Subcutaneous abdominal adipose tissue (tissue), 5 donors: ENCODE data around the gene PEX14.

Experiments used
- H3K27ac ChIP-seq: one replicate; pipeline ENCODE4 v1.7.0; 2013; ENCODE audit warnings: low read depth, mild to moderate bottlenecking, inconsistent platforms, low read length, moderate library complexity
- H3K27me3 ChIP-seq, 5 donors: one replicate each; pipeline ENCODE4 v1.7.0; 2013; ENCODE audit warnings: low read length in 5 of 5, inconsistent platforms in 1 of 5; ENCODE audit not compliant: control insufficient read depth in 5 of 5, insufficient read depth in 4 of 5
- H3K36me3 ChIP-seq, 5 donors: one replicate each; pipeline ENCODE4 v1.7.0; 2013; ENCODE audit warnings: low read length in 5 of 5; ENCODE audit not compliant: control insufficient read depth in 5 of 5, insufficient read depth in 5 of 5
- H3K4me1 ChIP-seq, 5 donors: one replicate each; pipeline ENCODE4 v1.7.0; 2013; ENCODE audit warnings: low read length in 5 of 5, mild to moderate bottlenecking in 3 of 5, moderate library complexity in 1 of 5; ENCODE audit not compliant: control insufficient read depth in 5 of 5, insufficient read depth in 5 of 5
- H3K4me3 ChIP-seq, 5 donors: one replicate each; pipeline ENCODE4 v1.7.0; 2013; ENCODE audit warnings: low read length in 5 of 5, low read depth in 1 of 5
- H3K9ac ChIP-seq, 5 donors: one replicate each; pipeline ENCODE4 v1.7.0; 2013; ENCODE audit warnings: low read length in 5 of 5, mild to moderate bottlenecking in 4 of 5, moderate library complexity in 3 of 5
- H3K9me3 ChIP-seq, 5 donors: one replicate each; pipeline ENCODE4 v1.7.0; 2013; ENCODE audit warnings: low read length in 5 of 5; ENCODE audit not compliant: control insufficient read depth in 5 of 5
- donor health status: healthy.
- donor health status: healthy.
- donor health status: healthy.
- donor health status: healthy.
- donor health status: healthy.

Gene PEX14

DNA sequence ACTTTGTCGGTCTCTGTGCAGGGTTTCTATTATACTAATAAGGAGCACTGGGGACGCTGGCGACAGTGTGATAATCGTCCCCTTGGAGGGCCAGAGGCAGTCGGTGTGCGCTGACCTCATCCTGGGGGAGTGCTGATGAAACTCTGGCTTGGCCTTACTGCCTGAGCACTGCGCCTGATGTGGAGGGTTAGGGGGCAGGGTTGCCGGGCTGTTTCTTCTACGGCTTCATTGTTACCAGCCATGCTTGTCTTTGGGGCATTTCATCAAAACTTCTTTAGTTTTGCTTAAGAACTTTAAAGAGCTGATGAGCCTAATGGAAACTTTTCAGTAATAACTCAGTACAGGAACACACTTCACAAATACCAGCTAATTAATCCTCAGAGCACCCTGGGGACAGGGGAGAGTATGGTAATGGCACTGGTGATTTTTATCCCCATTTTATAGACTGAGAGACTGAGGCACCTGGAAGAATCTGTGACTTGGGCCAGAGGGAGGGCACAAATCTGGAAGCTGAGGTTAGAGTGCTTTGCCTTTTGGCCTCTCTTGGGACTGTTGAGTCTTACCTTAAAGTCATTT, 81.8 kb downstream of the PEX14 start:
- H3K27me3 ChIP-seq: no peaks in the 10 kb centered on the region
- no peaks in the 10 kb centered on the region for H3K9me3 ChIP-seq
- H3K4me3 ChIP-seq: no peak overlapping the region
- peaks cover 0 to 14% (median 10%) of the 10 kb centered on the region in 5 donors for H3K4me1 ChIP-seq
- no peaks in the 10 kb centered on the region for H3K36me3 ChIP-seq
- no peak overlapping the region for H3K27ac ChIP-seq
- H3K9ac ChIP-seq: no peak overlapping the region

DNA sequence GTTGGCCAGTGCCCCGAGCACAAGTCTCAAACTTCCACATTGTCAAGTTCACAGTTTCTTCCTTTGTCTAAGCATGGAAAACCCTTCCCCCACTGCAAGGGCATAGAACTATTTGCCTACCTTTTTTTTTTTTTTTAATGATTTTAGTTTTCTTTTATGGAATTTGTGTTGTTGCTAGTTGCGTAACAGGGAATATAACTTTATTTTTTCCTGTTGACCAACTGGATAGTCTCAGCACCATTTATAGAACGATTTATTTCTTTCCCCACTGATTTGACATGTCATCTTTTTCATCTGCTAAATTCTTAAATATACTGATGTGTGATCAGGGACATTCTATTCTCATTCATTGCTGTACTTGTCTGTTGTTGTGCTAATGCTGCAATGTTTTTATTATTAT, 83.0 kb downstream of the PEX14 start:
- H3K9ac ChIP-seq: no peak overlapping the region
- no peak overlapping the region for H3K4me3 ChIP-seq
- peaks cover 0 to 14% (median 10%) of the 10 kb centered on the region in 5 donors for H3K4me1 ChIP-seq
- H3K27me3 ChIP-seq: no peaks in the 10 kb centered on the region
- H3K27ac ChIP-seq: no peak overlapping the region
- H3K9me3 ChIP-seq: no peaks in the 10 kb centered on the region
- no peaks in the 10 kb centered on the region for H3K36me3 ChIP-seq

DNA sequence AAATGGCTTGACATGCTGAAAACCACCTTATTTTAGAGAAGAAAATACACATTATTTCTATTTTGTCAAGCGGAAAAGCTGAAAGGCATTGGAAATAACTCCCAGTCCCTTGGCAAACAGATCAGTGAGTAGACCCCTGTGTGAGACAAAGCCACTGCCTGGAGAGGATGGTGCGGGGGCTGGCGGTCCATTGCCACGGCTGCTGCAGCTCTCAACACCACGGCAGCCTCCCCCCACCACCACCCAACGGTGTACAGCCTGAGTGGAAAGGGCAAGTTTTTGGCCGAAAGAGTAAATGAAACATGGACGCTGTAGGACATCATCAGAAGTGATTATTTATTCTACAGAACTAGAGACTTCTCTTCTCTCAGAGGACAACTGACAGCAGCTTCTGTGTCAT, 84.6 kb downstream of the PEX14 start:
- H3K9ac ChIP-seq: no peak overlapping the region
- H3K36me3 ChIP-seq: no peaks in the 10 kb centered on the region
- no peaks in the 10 kb centered on the region for H3K27me3 ChIP-seq
- H3K4me1 ChIP-seq: peaks cover 0 to 14% (median 10%) of the 10 kb centered on the region in 5 donors
- peaks cover 0 to 6% (median 4%) of the 10 kb centered on the region in 5 donors for H3K9me3 ChIP-seq
- no peak overlapping the region for H3K4me3 ChIP-seq
- no peak overlapping the region for H3K27ac ChIP-seq

DNA sequence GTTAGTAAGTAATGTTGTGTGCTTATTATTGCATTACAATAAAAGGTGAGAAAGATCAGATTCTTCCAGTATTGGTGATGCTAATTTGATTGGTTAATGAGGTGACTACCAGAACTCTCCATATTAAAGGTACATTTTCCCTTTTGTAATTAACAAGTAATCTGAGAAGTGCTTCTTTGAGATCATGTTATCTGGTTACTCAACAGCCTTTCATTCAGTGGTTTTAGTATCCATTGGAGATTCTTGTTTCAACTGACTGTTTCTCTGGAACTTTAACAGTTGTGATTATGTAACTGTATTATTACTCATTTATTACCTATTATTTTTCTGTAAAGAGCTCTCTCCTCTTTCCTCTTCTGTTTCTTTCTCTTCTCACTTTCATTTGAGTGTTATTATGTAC, 86.7 kb downstream of the PEX14 start:
- peaks cover 0 to 8% (median 4%) of the 10 kb centered on the region in 5 donors for H3K9me3 ChIP-seq
- no peak overlapping the region for H3K9ac ChIP-seq
- no peak overlapping the region for H3K4me3 ChIP-seq
- H3K27me3 ChIP-seq: no peaks in the 10 kb centered on the region
- H3K4me1 ChIP-seq: peaks cover 0 to 4% (median 1%) of the 10 kb centered on the region in 5 donors
- H3K27ac ChIP-seq: no peak overlapping the region
- no peaks in the 10 kb centered on the region for H3K36me3 ChIP-seq

DNA sequence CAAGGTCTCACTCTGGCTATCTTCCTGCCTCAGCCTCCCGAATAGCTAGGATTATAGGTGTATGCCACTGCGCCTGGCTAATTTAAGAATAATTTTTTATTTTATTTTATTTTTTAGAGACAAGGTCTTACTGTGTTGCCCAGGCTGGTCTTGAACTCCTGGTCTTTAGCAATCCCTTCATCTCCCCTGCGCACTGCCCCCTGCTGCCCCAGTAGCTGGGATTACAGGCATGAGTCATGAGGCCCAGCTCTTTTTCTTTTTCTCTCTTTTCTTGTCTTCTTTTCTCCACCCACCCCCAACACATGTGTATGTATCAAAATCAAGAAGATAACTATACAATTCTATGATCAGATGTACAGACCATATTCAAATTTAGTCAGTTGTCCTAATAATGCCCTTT, 87.2 kb downstream of the PEX14 start:
- no peak overlapping the region for H3K4me3 ChIP-seq
- H3K9ac ChIP-seq: no peak overlapping the region
- H3K27me3 ChIP-seq: no peaks in the 10 kb centered on the region
- H3K9me3 ChIP-seq: peaks cover 0 to 8% (median 4%) of the 10 kb centered on the region in 5 donors
- no peaks in the 10 kb centered on the region for H3K36me3 ChIP-seq
- no peaks in the 10 kb centered on the region for H3K4me1 ChIP-seq
- H3K27ac ChIP-seq: no peak overlapping the region

DNA sequence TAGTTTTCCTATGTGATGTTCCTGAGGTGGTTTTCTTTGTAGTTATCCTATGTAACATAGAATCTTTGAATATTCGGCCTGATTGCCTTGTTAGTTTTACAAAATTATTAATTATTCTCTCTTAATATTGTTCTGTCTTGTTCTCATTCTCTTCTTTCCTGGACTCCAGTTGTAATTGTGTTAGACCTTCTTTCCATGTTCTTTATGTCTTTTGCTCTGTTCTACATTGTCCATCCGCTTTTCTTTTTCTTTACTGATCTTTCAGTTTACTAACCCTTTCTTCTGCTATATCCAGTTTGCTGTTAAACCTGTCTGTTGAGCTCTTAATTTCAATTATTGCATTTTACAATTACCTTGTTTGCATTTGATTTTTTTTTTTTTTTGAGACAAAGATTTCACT, 89.3 kb downstream of the PEX14 start:
- H3K4me3 ChIP-seq: no peak overlapping the region
- no peaks in the 10 kb centered on the region for H3K27me3 ChIP-seq
- H3K9me3 ChIP-seq: peaks cover 0 to 8% (median 4%) of the 10 kb centered on the region in 5 donors
- H3K27ac ChIP-seq: no peak overlapping the region
- H3K36me3 ChIP-seq: no peaks in the 10 kb centered on the region
- no peak overlapping the region for H3K9ac ChIP-seq
- H3K4me1 ChIP-seq: no peaks in the 10 kb centered on the region

DNA sequence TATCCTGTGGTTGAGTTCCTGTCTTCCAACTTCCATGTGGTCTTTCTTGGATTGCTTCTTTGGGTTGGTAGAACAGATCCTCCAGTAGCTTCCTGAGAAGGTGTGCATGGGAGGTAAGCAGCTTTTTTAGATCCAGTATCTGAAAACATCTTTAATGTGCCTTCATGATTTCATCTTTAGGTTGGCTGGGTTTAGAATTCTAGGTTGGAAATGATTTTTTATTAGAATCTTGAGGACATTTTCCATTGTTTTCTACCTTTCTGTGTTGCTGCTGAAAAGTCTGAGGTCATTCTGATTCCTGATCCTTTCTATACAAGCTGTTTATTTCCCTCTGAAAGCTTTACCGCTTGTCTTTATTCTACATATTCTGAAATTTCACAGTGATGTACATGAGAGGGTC, 94.8 kb downstream of the PEX14 start:
- H3K27ac ChIP-seq: no peak overlapping the region
- no peaks in the 10 kb centered on the region for H3K27me3 ChIP-seq
- no peaks in the 10 kb centered on the region for H3K4me1 ChIP-seq
- H3K9me3 ChIP-seq: peaks cover 0 to under 1% (median 0%) of the 10 kb centered on the region in 5 donors
- H3K36me3 ChIP-seq: no peaks in the 10 kb centered on the region
- H3K4me3 ChIP-seq: no peak overlapping the region
- H3K9ac ChIP-seq: no peak overlapping the region

DNA sequence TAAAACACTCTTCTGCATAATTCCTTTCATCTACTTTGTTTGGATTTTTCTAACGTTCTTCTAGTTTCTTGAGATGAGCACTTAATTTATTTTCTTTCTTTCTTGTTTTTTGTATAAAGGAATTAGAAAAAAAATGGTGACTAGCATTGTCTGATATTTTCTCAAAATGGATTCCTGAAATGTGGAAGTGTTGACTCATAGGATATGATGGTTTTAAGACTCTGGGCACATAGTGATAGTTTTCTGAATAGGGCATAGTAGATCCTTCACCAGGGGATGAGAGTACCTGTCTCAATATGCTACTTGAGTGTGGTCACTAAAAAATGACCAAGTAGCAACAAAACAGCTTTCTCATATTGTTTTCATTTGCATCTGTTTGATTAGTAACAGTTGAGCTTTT, 100.9 kb downstream of the PEX14 start:
- no peaks in the 10 kb centered on the region for H3K9me3 ChIP-seq
- no peaks in the 10 kb centered on the region for H3K27me3 ChIP-seq
- H3K4me1 ChIP-seq: no peaks in the 10 kb centered on the region
- H3K27ac ChIP-seq: no peak overlapping the region
- H3K9ac ChIP-seq: no peak overlapping the region
- peaks cover 0 to 5% (median 0%) of the 10 kb centered on the region in 5 donors for H3K36me3 ChIP-seq
- no peak overlapping the region for H3K4me3 ChIP-seq

DNA sequence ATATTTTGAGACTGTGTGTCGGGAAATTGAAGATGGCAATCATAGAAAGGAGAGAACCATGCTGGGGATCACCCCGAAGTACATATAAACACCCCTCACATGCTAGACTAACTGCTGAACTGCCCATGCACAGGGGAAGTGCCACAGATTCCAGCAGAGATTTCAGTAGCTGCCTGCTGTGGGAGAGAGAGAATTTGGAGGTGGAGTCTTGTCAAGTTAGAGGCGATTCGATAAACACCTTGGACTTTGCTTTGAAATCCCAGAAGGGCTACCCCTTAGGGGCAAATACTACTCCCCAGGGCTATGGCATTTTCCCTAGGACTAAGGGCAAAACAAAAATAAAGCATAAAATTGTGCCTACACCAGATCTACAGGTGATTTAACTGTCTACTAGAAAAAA, 103.3 kb downstream of the PEX14 start:
- Histone ChIP-seq H3K27ac (no peak overlapping the region), H3K36me3 (peaks cover 0 to 8% (median 0%) of the 10 kb centered on the region in 5 donors), H3K4me3 (no peak overlapping the region), H3K9ac (no peak overlapping the region), H3K4me1 (no peaks in the 10 kb centered on the region), H3K9me3 (no peaks in the 10 kb centered on the region), H3K27me3 (no peaks in the 10 kb centered on the region)

DNA sequence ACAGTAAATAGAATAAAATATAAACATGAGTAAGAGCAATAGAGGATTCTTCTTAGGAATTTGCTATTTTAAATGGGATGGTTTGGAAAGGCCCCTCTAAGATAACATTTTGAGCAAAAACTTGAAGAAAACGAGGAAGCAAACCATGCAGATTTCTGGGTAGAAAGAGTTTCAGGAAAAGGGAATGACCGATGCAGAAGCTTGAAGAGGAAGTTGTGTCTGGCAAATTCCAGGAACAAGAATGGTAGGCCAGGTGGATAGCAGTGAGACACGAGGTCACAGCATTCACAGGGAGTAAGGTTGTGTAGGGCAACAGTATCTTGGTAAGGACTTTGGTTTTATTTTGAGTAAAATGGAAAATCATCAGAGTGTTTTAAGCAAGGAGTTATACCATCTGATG, 108.9 kb downstream of the PEX14 start:
- Histone ChIP-seq H3K36me3 (peaks cover 0 to 7% (median 0%) of the 10 kb centered on the region in 5 donors), H3K9me3 (peaks cover 0 to 5% (median 0%) of the 10 kb centered on the region in 5 donors), H3K4me1 (no peaks in the 10 kb centered on the region), H3K27ac (no peak overlapping the region), H3K4me3 (no peak overlapping the region), H3K27me3 (no peaks in the 10 kb centered on the region), H3K9ac (no peak overlapping the region)
